GM19463 (cell line): Measurements from ENCODE around the gene ARID1B.
A peak's percentile ranks its signal among the peaks of the same experiment; 100 is the strongest.

Source experiments
- ATAC-seq: cut with Tn5 transposase; IDR thresholded peaks from one replicate; pipeline ENCODE4 v1.9.1; 2021; ENCODE audit warnings: mild to moderate bottlenecking, moderate library complexity; ENCODE audit not compliant: unreplicated experiment

ARID1B gene

GRCh38 chr6:156790711-156791319 is 13.6 kb downstream of the ARID1B start:
- no peak for ATAC-seq

- ATAC-seq = peak; percentile 52
Observed at GRCh38 chr6:156791320-156791850, 14.2 kb downstream of the ARID1B start.

- ATAC-seq = no peak
Observed at GRCh38 chr6:156793200-156793599, 16.0 kb downstream of the ARID1B start.

- peak; percentile 63 for ATAC-seq
Observed at GRCh38 chr6:156794546-156795354, 17.6 kb downstream of the ARID1B start.

- peak; percentile 37 for ATAC-seq
Observed at GRCh38 chr6:156795825-156796224, 18.6 kb downstream of the ARID1B start.

GRCh38 chr6:156796627-156797026 is 19.4 kb downstream of the ARID1B start:
- ATAC-seq = no peak

GRCh38 chr6:156797901-156798735 is 20.9 kb downstream of the ARID1B start:
- ATAC-seq = no peak

- ATAC-seq = no peak
Observed at GRCh38 chr6:156801712-156802111, 24.5 kb downstream of the ARID1B start.

- no peak for ATAC-seq
Observed at GRCh38 chr6:156803353-156803752, 26.2 kb downstream of the ARID1B start.

GRCh38 chr6:156804402-156804801 is 27.2 kb downstream of the ARID1B start:
- ATAC-seq = no peak

- ATAC-seq = no peak
Observed at GRCh38 chr6:156806155-156806554, 29.0 kb downstream of the ARID1B start.

- ATAC-seq = no peak
Observed at GRCh38 chr6:156807028-156807427, 29.9 kb downstream of the ARID1B start.

GRCh38 chr6:156807795-156808194 is 30.6 kb downstream of the ARID1B start:
- no peak for ATAC-seq

- ATAC-seq = no peak
Observed at GRCh38 chr6:156808287-156808686, 31.1 kb downstream of the ARID1B start.

GRCh38 chr6:156809034-156809433 is 31.9 kb downstream of the ARID1B start:
- peak; percentile 91 for ATAC-seq

- no peak for ATAC-seq
Observed at GRCh38 chr6:156809446-156810178, 32.4 kb downstream of the ARID1B start.

GRCh38 chr6:156814036-156814581 is 36.9 kb downstream of the ARID1B start:
- ATAC-seq = no peak

- no peak for ATAC-seq
Observed at GRCh38 chr6:156816505-156816904, 39.3 kb downstream of the ARID1B start.

GRCh38 chr6:156820089-156820798 is 43.1 kb downstream of the ARID1B start:
- no peak for ATAC-seq

- ATAC-seq = no peak
Observed at GRCh38 chr6:156821707-156822106, 44.5 kb downstream of the ARID1B start.
